HG02759 (cell line): ENCODE results near the gene C17orf114.

Experiments
- ATAC-seq: cut with Tn5 transposase; IDR thresholded peaks from one replicate; pipeline ENCODE4 v1.9.1; 2021; ENCODE audit warnings: mild to moderate bottlenecking, moderate library complexity; ENCODE audit not compliant: unreplicated experiment

The C17orf114 gene

GRCh38 chr17:4823373-4824089, 21.4 kb upstream of the C17orf114 start:
- ATAC-seq, result no peak

DNA sequence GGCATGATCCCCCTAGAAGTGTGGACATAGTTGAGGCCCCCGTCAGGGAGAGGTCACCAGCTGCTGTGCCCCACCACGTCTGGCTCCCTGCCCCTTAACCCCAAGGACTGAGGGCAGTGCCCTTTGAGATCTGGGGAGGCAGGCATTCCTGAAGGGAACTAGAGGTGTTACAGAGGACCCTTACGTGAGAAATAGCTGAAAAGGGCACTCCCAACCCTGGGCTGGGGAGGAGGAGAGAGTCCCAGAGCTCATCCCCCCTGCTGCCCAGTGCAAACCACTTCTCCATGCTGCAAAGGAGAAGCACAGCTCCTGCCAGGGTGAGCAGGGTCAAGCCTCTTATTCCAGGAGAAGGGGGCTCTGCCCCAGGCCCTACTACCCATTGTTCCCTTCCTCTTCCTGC, 20.7 kb upstream of the C17orf114 start:
- no peak for ATAC-seq

DNA sequence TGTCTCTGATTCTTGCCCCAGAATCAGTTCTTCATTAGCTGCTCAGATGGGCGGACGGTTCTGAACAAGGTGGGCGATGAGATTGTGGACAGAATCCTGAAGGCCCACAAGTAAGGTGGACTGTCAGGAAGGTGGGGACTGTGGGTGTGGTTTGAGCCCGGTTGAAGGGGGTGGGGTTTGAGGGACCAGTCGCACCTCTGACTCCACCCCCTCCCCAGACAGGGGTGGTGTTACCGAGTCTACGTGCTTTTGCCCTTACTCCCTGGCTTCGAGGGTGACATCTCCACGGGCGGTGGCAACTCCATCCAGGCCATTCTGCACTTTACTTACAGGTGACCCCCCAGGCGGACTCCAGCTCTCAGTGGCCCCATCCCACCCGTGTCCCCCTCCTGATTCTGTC, 16.1 kb upstream of the C17orf114 start:
- no peak for ATAC-seq

GRCh38 chr17:4816826-4817225, 14.7 kb upstream of the C17orf114 start:
- ATAC-seq, result no peak

DNA sequence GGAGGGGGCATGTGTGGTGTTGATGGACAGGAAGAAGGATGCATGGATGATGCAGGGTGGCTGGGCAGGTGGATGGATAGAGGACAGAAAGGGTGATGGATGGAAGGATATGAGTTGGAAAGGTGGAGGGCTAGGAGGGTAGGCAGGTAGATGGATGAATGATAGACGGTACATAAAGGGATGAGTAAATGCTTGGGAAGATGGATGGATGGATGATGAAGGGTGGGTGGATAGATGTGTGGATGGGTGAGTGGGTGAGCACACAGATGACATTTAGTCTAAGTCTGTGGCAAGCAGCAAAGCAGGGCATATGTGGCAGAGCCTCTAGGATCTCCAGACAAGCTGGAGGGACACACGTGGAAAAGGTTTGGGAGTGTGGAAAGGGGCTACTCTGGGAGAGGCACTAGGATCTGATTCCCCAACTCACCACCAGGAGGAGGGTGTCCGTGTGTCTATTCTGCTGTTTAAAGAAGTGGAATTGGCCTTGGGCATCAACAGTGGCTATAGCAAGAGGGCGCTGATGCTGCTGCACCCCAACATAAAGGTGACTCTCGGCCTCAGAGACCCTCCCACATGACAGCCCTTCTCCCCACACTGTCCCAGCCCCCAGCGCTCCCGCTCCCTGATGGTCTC, 13.0 kb upstream of the C17orf114 start:
- ATAC-seq, result no peak

DNA sequence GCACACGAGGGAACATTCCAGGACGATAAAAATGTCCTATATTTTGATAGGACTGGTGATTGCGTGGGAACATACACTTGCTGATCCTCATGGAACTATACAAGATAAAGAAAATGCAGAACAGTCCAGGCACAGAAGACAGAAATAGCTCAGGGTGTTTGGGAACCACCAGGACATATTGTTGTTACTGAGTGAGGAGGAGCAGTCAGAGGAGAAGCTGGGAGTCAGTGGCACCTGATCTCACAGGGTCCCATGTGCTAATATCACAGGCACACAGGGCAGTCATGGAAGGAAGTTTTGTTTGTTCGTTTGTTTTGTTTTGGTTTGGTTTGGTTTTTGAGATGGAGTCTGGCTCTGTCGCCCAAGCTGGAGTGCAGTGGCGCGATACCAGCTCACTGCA, 10.6 kb upstream of the C17orf114 start:
- ATAC-seq, result no peak

- ATAC-seq, result no peak
Measured at GRCh38 chr17:4811471-4811870, 9.3 kb upstream of the C17orf114 start.

DNA sequence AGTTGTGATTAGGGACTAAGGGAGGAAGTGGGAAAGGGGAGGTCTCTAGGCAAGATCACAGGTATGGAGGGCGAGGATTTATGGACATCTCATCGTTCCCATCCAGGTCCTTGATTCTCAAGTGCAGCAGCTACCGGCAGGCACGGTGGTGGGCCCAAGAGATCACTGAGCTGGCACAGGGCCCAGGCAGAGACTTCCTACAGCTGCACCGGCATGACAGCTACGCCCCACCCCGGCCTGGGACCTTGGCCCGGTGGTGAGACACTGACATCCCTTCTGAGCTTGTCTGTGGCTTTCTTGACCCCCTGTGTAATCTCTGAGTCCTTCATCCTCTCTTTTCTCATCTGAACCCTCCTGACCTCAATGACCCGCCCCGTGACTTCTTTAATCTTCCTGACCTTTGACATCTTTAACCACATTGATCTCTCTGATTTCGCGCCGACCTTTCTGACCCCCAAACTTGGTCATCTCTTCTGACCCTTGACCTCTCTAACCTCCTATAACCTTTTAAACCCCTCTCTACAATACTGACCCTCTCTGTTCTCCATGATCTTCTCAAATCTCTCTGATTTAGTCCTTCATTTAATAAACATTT, 8.7 kb upstream of the C17orf114 start:
- ATAC-seq, result no peak

DNA sequence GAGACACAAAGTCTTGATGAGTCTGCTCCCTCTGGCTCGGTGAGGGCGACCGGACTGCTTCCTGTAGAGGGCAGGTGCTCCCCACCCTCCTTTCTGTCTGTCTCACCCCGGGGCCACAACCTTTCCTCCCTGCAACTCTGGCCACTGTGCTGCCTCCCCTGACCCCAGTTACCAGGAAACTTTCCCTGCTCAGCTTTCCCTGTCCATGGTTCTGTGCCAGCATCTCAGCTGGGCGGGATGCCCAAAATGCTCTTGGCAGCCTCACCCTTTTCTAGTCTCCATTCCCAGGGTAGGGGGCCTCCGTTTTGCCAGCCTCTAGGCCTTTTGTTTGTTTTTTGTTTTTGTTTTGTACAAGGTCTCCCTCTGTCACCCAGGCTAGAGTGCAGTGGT, 6.2 kb upstream of the C17orf114 start:
- ATAC-seq, result no peak

- no peak for ATAC-seq
Measured at GRCh38 chr17:4807605-4808377, 5.7 kb upstream of the C17orf114 start.

GRCh38 chr17:4806777-4807604, 4.9 kb upstream of the C17orf114 start, which contains the start of gene PLD2:
TSS of gene PLD2 (plus strand) at chr17:4807152. CDS start at chr17:4807773, 621 bp downstream.
- ATAC-seq, result peak; percentile 97

GRCh38 chr17:4806456-4806776, 4.3 kb upstream of the C17orf114 start:
- no peak for ATAC-seq

DNA sequence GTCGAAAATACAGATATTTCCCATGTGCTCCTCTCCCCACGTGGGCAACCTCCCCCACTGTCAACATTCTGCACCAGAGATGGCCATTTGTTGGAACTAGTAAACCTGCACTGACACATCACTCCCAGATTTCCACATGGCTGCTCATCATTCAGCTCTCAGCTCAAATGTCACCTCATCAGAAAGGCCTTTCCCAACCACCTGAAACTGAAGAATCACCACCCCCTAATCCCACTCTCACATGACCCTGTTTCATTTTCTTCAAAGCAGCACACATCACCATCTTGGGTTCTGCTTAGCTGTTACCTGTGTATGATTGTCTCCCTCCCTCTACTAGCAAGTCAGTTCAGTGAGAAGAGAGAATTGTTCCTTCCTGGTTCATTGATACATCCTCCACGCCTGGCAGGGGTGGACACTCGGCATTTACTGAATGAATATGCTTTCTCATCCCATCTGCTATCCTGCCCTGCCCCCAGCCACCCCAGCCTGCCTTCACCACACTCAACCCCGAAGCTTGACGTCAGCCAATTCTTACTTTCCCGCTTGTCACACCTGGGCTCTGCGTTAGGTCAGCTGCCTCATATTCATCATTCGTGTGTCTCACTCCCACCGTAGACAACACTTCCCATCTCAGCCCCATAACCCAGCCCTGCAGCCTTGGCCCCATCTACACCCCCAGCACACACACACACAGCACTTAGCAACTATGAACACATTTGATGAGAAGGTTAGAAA, 1.5 kb downstream of the C17orf114 start:
- ATAC-seq, result no peak

GRCh38 chr17:4796552-4796920, 5.6 kb downstream of the C17orf114 start:
- ATAC-seq, result no peak

DNA sequence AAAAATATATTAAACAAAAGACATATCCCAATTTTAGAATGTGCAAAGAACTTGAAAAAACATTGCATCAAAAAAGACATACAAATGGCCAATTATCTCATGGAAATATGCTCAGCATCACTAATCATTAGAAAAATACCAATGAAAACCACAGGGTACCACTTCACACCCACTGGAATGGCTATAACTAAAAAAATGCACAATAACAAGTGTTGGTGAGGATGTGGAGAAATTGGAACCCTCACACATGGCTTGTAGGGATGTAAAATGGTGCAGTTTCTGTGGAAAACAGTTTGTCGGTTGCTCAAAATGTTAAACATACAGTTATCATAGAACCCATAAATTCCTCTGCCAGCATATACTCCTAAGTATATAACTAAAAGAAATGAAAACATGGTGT, 7.0 kb downstream of the C17orf114 start:
- no peak for ATAC-seq

DNA sequence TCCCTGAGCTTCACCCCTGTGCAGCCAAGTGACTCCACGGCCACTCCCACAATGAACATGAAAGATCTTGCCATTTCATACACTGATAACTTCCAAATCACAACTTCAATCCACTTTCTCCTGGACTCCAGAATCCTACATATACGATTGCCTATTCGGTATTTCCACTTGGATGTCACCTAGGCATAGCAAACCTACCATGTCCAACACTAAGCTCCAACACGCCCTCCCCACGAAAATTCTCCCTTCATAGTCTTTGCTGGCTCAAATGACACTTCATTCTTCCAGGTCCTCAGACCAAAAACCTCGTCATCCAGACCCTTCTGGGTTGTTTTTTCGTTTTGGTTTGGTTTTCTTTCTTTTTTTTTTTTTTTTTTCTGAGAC, 11.4 kb downstream of the C17orf114 start:
- no peak for ATAC-seq

DNA sequence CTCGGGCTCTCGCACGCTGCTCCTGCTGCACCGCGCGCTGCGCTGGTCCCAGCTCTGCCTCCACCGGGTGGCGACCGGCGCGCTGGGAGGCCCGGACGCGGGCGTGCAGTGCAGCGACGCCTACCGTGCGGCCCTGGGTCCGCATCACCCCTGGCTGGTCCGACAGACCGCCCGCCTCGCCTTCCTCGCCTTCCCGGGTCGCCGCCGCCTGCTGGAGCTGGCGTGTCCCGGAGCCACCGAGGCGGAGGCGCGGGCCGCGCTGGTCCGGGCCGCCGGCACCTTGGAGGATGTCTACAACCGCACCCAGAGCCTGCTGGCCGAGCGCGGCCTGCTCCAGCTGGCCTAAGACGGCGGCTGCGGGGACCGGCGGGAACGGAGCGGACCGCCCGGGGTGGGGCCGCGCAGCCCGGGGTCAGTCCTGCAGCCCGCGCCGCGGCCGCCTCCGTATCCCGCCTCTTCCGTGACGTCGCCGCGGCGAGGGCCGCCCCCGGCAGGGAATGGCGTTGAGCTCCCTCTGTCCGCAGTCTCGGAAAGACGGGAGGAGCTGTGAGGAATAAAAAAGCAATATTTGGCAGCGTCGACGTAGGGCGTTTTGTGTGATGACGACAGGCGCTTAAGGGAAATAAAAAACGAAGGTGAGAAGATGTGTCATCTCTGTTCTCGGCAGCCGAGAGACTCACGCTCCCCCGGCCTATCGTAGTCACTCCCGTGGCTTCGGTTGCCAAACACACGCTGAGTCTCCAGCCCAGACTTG, 12.0 kb downstream of the C17orf114 start:
- ATAC-seq, result peak; percentile 86

DNA sequence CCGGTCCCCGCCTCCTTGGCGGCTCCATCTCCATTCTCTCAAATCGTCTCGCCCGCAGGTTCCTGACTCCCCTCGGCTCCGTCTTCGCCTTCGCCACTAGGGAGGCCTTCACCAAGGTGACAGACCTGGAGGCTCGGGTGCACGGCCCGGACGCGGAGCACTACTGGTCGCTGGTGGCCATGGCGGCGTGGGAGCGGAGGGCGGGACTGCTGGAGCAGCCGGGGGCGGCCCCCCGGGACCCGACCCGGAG, 12.5 kb downstream of the C17orf114 start:
- no peak for ATAC-seq

- no peak for ATAC-seq
Measured at GRCh38 chr17:4788807-4789700, 13.1 kb downstream of the C17orf114 start, which contains the start of gene GLTPD2. TSS of gene GLTPD2 (plus strand) at chr17:4788964. CDS start at chr17:4789012, 48 bp downstream.
